CD14-positive monocyte (primary cell): ENCODE results near the gene TAS2R8. TPM values are rescaled to one million over a fixed set of nuclear protein-coding genes. Genes with fewer than 3 reads are reported as not detected.

Source experiments
- DNase-seq, 3 donors: peaks; one replicate each; pipeline ENCODE4 v3.0.0-alpha.2; 2011 to 2022
- H2AFZ ChIP-seq: 2 replicates; pipeline ENCODE4 v1.6.0; 2012; ENCODE audit warnings: mild to moderate bottlenecking, low read depth, low read length, inconsistent platforms; ENCODE audit not compliant: insufficient read depth, poor library complexity, severe bottlenecking
- H3K27ac ChIP-seq, 2 donors: 1 replicate in 1 of 2; 2 replicates in 1 of 2; pipeline ENCODE4 v1.5.1; 2012 to 2013; ENCODE audit warnings: low read length in 2 of 2, control low read depth in 1 of 2, inconsistent platforms in 1 of 2, low read depth in 1 of 2, mild to moderate bottlenecking in 1 of 2
- H3K27me3 ChIP-seq, 2 donors: one replicate each; pipeline versions ENCODE4 v1.6.0 to v1.6.1; 2011 to 2013; ENCODE audit warnings: low read length in 2 of 2; ENCODE audit not compliant: control insufficient read depth in 2 of 2, insufficient read depth in 2 of 2
- H3K36me3 ChIP-seq, 2 donors: replicated peaks in 1 of 2; 1 replicate in 1 of 2; 2 replicates in 1 of 2; pipeline versions ENCODE4 v1.5.1 to v1.6.1; 2012 to 2013; ENCODE audit warnings: low read length in 2 of 2, control low read depth in 1 of 2, inconsistent platforms in 1 of 2, mild to moderate bottlenecking in 1 of 2; ENCODE audit not compliant: insufficient read depth in 2 of 2, control insufficient read depth in 1 of 2
- H3K4me1 ChIP-seq, 2 donors: 1 replicate in 1 of 2; 2 replicates in 1 of 2; pipeline versions ENCODE4 v1.5.1 to v1.6.1; 2012 to 2013; ENCODE audit warnings: low read length in 2 of 2, control low read depth in 1 of 2, inconsistent platforms in 1 of 2, mild to moderate bottlenecking in 1 of 2, moderate library complexity in 1 of 2; ENCODE audit not compliant: insufficient read depth in 2 of 2, control insufficient read depth in 1 of 2
- H3K4me2 ChIP-seq: replicated peaks from 2 replicates; pipeline ENCODE3; 2012; ENCODE audit warnings: low read length, moderate library complexity, mild to moderate bottlenecking; ENCODE audit not compliant: poor library complexity, severe bottlenecking; ENCODE audit errors: extremely low read depth
- H3K4me3 ChIP-seq, 3 experiments: fragments of 200-600 bp in 1 of 3; sonication (generic) in 1 of 3; replicated peaks in 1 of 3; 1 replicate in 2 of 3; 2 replicates in 1 of 3; pipeline ENCODE4 v1.5.1; 2011 to 2013; ENCODE audit warnings: low read length in 3 of 3, mild to moderate bottlenecking in 3 of 3, control low read depth in 2 of 3, low read depth in 2 of 3, inconsistent platforms in 1 of 3, moderate library complexity in 1 of 3
- H3K79me2 ChIP-seq: 2 replicates; pipeline ENCODE4 v1.6.0; 2012; ENCODE audit warnings: mild to moderate bottlenecking, control low read depth, inconsistent platforms, low read length, moderate library complexity; ENCODE audit not compliant: insufficient read depth
- H3K9ac ChIP-seq: 2 replicates; pipeline ENCODE4 v1.6.0; 2017; ENCODE audit warnings: low read length, mild to moderate bottlenecking; ENCODE audit not compliant: insufficient read depth, poor library complexity, severe bottlenecking
- H3K9me3 ChIP-seq, 2 donors: replicated peaks in 1 of 2; 1 replicate in 1 of 2; 2 replicates in 1 of 2; pipeline versions ENCODE4 v1.5.1 to v1.6.1; 2012 to 2013; ENCODE audit warnings: low read length in 2 of 2, control low read depth in 1 of 2; ENCODE audit not compliant: control insufficient read depth in 1 of 2, insufficient read depth in 1 of 2
- H4K20me1 ChIP-seq: 2 replicates; pipeline ENCODE4 v1.6.0; 2012; ENCODE audit warnings: mild to moderate bottlenecking, low read length, control low read depth, moderate library complexity; ENCODE audit not compliant: insufficient read depth
- H3K27ac Mint-ChIP-seq, 7 donors: one replicate each; pipeline ENCODE4 v1.8.0; 2020; ENCODE audit warnings: mild to moderate bottlenecking in 7 of 7, mixed read lengths in 7 of 7, moderate library complexity in 6 of 7, inconsistent platforms in 2 of 7
- H3K27me3 Mint-ChIP-seq, 3 donors: one replicate each; pipeline ENCODE4 v1.8.0; 2021 to 2022; ENCODE audit warnings: low read depth in 3 of 3, mild to moderate bottlenecking in 3 of 3, mixed read lengths in 3 of 3, moderate library complexity in 3 of 3, inconsistent platforms in 1 of 3
- H3K36me3 Mint-ChIP-seq, 2 donors: one replicate each; pipeline ENCODE4 v1.8.0; 2020; ENCODE audit warnings: mixed read lengths in 2 of 2, inconsistent platforms in 1 of 2, mild to moderate bottlenecking in 1 of 2
- H3K4me1 Mint-ChIP-seq: one replicate; pipeline ENCODE4 v1.8.0; 2020; ENCODE audit warnings: mild to moderate bottlenecking, mixed read lengths
- H3K4me3 Mint-ChIP-seq, 2 donors: one replicate each; pipeline ENCODE4 v1.8.0; 2020; ENCODE audit warnings: mild to moderate bottlenecking in 2 of 2, mixed read lengths in 2 of 2, moderate library complexity in 1 of 2
- H3K9me3 Mint-ChIP-seq, 7 donors: one replicate each; pipeline ENCODE4 v1.8.0; 2020 to 2022; ENCODE audit warnings: mixed read lengths in 7 of 7, mild to moderate bottlenecking in 6 of 7, moderate library complexity in 6 of 7, inconsistent platforms in 2 of 7
- CTCF ChIP-seq: fragments of 200-600 bp; IDR thresholded peaks from one replicate; pipeline ENCODE4 v1.8.0; 2022; ENCODE audit warnings: antibody characterized with exemption, mild to moderate bottlenecking
- WGBS: methylation state at CpG from one replicate; pipeline ENCODE4 v1.1.5; 2013; ENCODE audit warnings: missing lambda C conversion rate; ENCODE audit not compliant: insufficient coverage; 5-methylcytosine and 5-hydroxymethylcytosine counted together
- intact Hi-C, 2 donors: fragments of 100-400 bp; cut with micrococcal nuclease; formaldehyde crosslinking; loops; one replicate each; pipeline versions ENCODE4 v1.15.0 to v1.15.1; 2023
- polyA plus RNA-seq, 3 donors: library from polyadenylated mRNA; depleted of rRNA in 1 of 3; unstranded in 2 of 3; stranded (reverse) in 1 of 3; fragments of 300-500 nt in 2 of 3; fragments of >200 nt in 1 of 3; fragmentation: Illumina TruSeq in 2 of 3; gene quantifications; 1 replicate in 2 of 3; 2 replicates in 1 of 3; pipeline ENCODE4 v1.2.3, GENCODE V29; 2012 to 2021

TAS2R8 gene
- polyA plus RNA-seq, 3 donors, result not detected

GRCh38 chr12:10853776-10854175 is 46.7 kb upstream of the TAS2R8 start:
- no peak for DNase-seq
- Mint-ChIP-seq H3K4me1 (no peaks in the 10 kb centered on the region), H3K9me3 (peaks cover 20 to 31% (median 22%) of the 10 kb centered on the region in 7 donors), H3K4me3 (no peak overlapping the region), H3K27ac (no peak overlapping the region), H3K27me3 (no peaks in the 10 kb centered on the region), H3K36me3 (peaks cover 8 to 13% of the 10 kb centered on the region in 2 donors)
- intact Hi-C loops, result no loop called here
- no peak overlapping the region for H3K27ac ChIP-seq
- 100% methylated on average over 2 of the region's 2 CpGs for WGBS
- H4K20me1 ChIP-seq, result no peaks in the 10 kb centered on the region
- no peak overlapping the region for H3K4me2 ChIP-seq
- peaks cover 20 to 30% of the 10 kb centered on the region in 2 donors for H3K9me3 ChIP-seq
- no peak overlapping the region for H3K4me3 ChIP-seq
- no peaks in the 10 kb centered on the region for H3K79me2 ChIP-seq
- no peak overlapping the region for H3K9ac ChIP-seq
- H3K27me3 ChIP-seq, result no peaks in the 10 kb centered on the region
- no peak overlapping the region for H2AFZ ChIP-seq
- no peak for TF ChIP-seq CTCF
- H3K4me1 ChIP-seq, result no peaks in the 10 kb centered on the region
- no peaks in the 10 kb centered on the region for H3K36me3 ChIP-seq

- no peaks in the 10 kb centered on the region for H3K36me3 ChIP-seq
- H3K79me2 ChIP-seq, result no peaks in the 10 kb centered on the region
- TF ChIP-seq CTCF, result no peak
- no peak overlapping the region for H3K27ac ChIP-seq
- no peak overlapping the region for H3K9ac ChIP-seq
- Mint-ChIP-seq H3K9me3 (peaks cover 2 to 15% (median 5%) of the 10 kb centered on the region in 7 donors), H3K4me3 (no peak overlapping the region), H3K36me3 (peaks cover 10 to 12% of the 10 kb centered on the region in 2 donors), H3K27ac (no peak overlapping the region), H3K27me3 (no peaks in the 10 kb centered on the region), H3K4me1 (no peaks in the 10 kb centered on the region)
- H2AFZ ChIP-seq, result no peak overlapping the region
- no peaks in the 10 kb centered on the region for H3K27me3 ChIP-seq
- WGBS, result 100% methylated on average over 2 of the region's 4 CpGs
- peaks cover 7 to 11% of the 10 kb centered on the region in 2 donors for H3K9me3 ChIP-seq
- no peaks in the 10 kb centered on the region for H4K20me1 ChIP-seq
- H3K4me2 ChIP-seq, result no peak overlapping the region
- intact Hi-C loops, result no loop called here
- DNase-seq, result no peak
- no peak overlapping the region for H3K4me3 ChIP-seq
- no peaks in the 10 kb centered on the region for H3K4me1 ChIP-seq
These were observed 44.3 kb upstream of the TAS2R8 start for GRCh38 chr12:10851243-10851858.
